NOMO-1 (cell line): ENCODE data around the gene MATCAP1.

Source experiments
- DNase-seq, 2 experiments: peaks; one replicate each; lab custom pipeline; 2025; ENCODE audit not compliant: unreplicated experiment in 2 of 2; lab: John Stamatoyannopoulos, UW

Gene MATCAP1

GRCh38 chr16:67144943-67145342 lies 38.8 kb downstream of the MATCAP1 start:
- DNase-seq: no peak

- DNase-seq: no peak
Measured at GRCh38 chr16:67142342-67142741, 41.4 kb downstream of the MATCAP1 start.

- no peak for DNase-seq
Measured at GRCh38 chr16:67141391-67141790, 42.4 kb downstream of the MATCAP1 start.

GRCh38 chr16:67137605-67138004 lies 46.2 kb downstream of the MATCAP1 start:
- no peak for DNase-seq

GRCh38 chr16:67129422-67129821 lies 54.3 kb downstream of the MATCAP1 start:
- DNase-seq: no peak

GRCh38 chr16:67128887-67129286 lies 54.9 kb downstream of the MATCAP1 start:
- DNase-seq: no peak

GRCh38 chr16:67128417-67128816 lies 55.3 kb downstream of the MATCAP1 start:
- no peak for DNase-seq
